Hepatic stellate cell (primary cell): ENCODE measurements around the gene SEMA5A.

Experiments
- DNase-seq: peaks from one replicate; pipeline ENCODE4 v3.0.0; 2011; ENCODE audit warnings: low spot score

Gene SEMA5A

DNA sequence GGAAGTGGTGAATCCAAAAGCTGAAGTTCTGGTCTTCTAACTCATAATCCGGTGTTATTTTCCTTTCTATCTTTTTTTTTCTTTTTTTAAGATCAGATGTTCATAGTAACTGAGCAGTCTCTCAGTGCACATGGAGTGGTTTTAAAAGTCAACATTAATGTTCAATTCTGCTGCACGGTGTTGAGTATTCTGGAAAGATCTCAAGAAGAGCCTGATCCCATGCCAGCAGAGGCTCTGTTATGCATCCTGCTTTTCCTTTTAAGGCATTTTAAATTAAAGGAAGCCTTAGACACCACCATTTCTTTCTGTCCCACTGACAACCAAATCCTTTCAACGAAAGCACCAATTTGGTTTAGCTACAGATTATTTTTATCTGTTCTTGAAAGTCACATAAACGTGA is 33.4 kb downstream of the SEMA5A start:
- DNase-seq, result no peak

DNA sequence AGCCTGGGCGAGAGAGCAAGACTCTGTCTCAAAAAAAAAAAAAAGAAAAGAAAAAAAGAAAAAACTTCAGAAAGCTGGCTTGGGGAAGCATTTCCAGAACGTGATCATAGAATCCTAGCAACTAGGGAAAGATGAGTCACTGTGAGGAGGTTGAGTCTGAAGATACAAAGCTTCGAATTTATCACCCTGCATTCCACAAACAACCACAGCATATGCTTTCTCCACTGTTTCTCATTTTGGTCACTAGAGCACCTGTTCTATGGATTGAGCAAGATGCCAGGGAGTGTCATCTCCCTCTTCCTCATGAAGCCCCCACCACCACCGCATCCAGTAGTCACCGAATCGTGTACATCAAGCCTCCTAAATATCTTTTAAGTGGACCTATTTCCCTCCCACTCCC is 37.9 kb downstream of the SEMA5A start:
- DNase-seq, result peak; percentile 11

DNA sequence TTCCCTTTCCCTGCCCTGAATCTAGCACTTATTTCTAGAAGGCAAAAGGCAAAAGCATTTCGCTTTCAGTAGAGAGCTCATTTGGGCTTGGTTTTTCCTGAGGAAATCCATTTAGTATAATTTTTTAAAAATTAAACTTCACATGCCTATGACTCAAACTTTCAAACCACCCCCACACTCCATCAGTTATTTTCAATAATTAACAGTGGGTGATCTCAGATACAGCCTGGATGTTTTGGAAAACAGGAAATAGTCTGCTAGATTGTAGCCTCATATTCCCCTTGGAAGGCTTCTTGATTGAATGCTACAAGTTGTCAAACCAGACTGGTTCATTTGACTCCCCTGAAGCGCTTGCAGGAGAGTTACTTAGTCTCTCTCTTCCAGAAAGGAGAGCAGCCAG is 40.6 kb downstream of the SEMA5A start:
- DNase-seq, result no peak

DNA sequence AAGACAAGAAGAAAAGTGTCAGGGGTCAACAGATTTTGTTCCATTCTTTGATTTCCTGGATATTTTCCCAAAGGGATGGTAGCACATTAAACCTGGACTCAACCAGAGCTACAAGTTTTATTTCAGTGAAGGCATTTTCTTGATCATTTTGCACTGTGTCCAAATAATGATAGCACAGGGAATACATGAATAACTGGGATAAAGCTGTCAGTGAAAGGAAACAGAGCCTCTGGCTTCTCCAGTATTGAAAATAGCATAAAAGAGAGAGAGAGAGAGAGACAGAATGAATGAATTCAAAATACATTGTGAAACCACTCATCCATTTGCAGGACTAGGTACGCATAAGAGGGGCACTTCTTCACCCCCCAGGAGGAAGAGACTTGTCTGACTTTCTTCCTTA is 43.0 kb downstream of the SEMA5A start:
- no peak for DNase-seq

DNA sequence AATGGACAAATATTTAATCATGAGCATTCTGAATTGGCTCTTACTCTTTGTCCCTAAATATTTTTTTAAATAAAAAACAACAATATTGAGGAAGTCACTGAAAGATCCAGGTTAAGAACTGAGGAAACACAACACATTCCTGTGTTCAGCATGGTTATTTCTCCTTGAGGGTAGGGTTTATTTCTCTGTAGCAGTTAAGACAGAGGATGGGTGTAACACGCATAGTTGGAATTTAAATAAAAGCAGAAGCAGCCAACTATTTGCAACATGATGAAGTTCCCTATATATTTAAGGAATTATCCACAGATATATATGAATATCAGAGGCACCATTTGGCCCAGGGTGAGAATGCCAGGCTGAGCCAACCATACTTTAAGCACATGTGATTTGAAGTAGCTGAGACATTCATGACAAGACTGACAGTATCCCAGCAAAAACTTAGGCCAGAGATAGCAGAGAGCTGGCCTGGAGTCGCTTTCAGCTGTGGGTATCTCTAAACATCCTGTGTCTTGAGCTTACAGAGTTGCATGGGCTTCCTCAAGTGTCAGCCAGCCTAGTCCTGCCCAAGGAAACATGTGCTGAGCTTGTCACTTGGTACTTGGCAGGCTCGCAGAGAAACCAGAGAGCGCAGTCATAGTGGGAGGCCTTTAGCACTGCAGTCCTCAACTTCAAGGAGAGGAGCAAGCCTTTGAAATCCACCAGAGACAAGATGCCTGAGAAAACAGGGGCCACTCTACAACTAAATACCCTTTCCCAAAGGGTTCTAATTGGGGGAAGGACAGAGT is 43.6 kb downstream of the SEMA5A start:
- DNase-seq, result no peak

DNA sequence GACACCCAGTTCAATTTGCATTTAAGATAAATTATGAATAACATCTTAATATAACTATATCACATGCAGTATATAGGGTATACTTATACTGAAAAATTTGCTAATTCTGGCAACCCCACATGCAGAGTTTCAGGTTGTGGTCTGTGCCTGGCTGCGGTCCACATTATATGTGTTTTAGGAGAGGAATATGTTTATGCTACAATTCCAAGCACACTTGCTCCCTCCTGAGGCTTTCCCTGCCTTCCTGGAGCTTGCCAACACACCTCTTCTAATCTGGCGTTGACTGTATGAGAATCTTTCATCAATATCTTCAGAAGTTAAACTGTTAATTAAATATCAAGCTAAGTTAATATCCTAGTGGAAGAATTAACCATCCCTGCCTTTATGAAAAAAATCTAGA is 45.2 kb downstream of the SEMA5A start:
- DNase-seq, result no peak

DNA sequence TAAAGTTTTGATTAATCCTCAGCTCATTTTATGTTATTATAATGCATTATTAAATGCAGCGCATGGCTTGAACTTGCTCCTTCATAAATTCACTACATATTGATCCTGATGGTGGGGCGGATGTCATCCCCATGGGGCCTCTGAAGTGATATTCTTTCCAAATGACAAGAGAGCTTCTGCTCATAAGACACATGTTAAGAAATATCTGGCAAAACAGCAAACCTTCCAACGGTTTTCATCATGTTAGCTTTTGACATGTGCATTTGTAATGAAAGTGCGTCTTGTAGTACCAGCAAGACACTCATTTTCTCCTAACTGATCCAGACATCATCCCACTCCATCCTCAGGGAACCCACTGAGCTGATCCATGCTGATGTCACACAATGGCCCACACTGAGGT is 45.7 kb downstream of the SEMA5A start:
- no peak for DNase-seq

DNA sequence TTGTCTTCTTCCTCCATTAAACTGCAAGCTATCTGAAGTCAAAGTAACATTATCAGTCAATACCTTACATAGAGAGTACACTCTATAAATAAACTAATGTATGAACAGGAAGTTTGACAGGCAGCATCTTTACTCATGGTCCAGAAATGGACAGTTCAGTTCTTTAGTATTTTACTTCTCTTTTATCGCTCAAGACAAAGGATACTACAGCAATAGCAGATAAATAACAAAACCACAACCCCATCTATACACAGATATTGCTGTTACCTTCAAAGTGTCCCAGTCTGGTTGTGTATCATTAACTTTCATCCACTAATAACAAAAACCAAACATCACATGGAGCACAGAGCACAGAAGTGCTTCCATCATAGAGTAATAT is 46.4 kb downstream of the SEMA5A start:
- DNase-seq, result no peak

DNA sequence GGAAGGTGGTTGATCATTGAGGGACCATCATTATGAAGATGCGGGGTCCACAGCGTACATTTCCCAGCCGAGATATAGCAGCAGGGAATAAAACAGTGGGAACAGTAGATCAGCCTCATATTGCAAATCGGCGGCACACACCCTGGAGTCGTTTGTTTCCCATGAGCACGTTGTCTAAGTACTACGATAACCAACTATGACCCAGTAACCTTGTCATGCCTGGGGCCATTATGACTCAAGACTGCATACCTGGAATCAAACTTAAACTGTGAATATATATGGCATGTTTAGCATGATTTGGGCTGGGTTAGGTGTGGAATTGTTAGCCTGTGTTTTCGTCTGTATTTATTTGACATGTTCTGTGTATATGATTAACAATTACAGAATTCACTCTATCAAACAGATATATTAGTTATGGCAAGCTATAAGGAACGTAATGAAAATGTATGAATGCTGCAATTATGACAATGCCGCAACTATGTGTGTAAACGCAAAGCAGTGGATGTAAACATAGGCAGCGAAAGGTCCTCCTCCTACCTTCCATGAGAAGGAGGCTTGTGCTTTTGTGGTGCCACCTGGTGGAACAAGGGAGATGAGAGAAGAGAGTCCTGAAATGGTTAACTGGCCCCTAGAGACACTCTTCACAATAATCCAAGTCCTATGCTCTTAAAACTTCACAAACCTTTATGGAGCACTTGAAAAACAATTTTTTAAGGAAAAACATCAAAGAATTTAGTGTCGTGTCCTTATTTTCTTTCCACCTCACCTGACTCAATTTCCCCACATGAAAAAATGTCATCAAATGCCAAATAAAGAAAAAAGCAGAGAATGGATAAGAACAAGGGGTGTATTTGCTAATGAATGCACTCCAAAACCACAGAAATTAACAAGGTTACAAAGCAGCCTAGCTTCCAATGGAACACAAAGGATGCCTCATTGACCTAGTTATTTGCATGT is 47.1 kb downstream of the SEMA5A start:
- no peak for DNase-seq

DNA sequence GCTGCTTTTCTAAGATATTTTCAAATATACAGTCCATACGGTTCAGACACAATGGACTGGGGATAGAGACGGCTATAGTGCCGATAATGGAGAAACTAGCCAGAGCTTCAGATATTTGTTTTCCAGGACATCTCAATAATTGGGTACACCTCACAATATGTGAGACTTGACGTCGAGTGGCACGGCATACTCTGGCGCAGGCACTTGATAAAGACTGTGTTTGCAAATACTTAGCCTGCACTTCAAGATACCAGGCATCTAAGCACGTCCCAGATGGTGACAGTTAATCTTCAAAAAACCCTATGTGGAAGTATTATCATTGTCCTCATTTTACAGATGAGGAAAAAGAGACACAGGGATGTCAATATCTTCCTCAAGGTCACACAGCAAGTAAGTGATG is 48.5 kb downstream of the SEMA5A start:
- DNase-seq, result no peak

DNA sequence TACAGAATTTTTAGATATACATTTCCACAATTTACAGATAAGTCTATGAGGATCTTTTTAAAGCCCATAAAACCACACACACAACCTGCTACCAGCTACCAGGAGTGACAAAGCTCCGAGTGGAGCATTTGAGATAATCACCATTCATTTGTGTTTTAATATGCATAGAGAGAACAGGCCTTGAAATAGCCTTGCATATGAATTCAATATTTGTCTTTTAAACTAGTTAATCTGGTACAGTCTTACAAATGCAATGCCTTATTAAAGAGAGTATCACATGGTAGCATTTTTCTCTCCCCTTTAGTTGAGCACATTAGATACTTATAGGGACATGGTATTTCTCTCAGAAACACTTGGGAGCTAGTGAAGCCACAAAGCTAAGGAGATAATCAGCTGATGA is 49.1 kb downstream of the SEMA5A start:
- no peak for DNase-seq

DNA sequence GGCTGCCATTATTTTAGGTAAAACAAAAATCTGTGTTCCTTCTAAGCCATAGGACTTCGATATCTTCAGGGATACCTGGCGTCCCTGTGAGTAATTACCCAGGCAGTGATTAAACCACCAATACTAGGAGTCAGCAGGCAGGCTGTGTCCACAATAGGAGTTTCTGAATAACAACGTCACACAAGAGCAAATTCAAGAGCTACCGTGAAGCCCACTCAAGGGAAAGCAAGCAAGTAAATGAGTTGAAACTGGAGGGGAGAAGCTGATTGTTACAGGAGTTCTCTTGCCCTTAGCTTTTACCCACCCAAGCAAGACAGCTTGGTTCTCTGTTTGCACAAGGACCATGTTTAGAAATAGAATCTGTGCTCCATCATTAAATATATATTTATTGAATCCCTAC is 50.8 kb downstream of the SEMA5A start:
- DNase-seq, result no peak

DNA sequence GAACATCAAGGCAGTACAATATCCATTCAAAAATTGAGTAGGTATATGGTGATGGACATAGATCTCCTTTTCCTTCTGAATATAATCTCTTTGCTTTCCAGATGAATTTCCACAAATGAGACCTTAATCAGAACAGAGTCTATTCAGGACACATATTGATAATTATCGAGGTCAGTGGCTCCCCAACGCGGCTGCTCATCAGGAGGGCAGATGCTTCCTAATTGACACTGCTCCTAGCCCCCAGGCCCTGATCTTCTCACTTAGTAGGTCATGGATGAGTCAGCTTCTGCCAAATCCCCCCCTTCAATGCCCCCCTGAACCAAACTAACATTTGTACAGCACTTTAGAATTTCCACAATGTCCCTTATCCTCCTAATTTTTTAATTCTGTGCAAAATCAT is 51.6 kb downstream of the SEMA5A start:
- DNase-seq, result no peak

DNA sequence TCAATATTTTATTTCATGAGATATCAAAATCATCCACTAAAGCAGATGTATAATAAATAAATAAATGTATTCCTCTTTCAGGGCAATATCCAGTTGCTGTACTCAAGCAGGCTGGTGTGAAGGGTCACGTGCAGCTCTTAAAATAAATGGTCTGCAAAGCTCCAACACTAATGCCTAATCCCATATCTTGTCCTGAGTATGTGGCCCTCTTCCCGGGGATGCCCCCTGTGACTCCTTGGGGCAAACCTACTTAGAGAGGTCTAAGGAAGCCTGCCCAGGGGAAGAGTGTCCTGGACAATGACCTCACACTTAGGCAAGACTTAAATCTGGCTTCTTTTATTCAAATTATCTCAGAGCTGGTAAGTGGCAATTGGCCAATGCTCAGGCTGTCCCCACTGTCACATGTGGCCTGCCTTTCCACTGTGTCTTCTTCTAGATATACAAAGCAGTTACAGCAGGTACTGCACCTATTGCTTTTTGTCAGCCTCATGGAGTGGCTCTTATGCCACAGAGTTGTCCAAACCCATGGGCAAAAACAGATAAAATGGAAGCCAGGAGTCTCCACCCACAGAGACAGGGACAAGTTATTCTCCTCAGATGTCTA is 55.3 kb downstream of the SEMA5A start:
- DNase-seq, result no peak

DNA sequence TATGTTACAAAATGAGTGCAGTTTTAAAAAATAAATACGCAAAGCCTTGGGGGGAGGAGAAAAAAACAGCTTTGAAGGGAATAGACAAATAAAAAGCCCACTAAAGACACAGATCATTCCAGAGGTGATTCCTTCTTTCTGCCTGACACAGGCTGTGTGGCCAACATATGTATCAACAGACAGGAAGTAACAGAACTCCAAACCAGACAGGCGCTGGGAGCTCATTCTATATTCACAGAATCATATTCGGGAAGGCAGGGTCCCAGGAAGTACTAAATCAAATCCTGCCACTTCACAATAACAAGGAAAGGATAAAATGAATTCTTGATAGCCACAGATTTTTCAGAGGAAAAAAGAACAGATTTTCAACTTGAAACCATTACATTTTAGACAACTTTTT is 62.1 kb downstream of the SEMA5A start:
- no peak for DNase-seq

DNA sequence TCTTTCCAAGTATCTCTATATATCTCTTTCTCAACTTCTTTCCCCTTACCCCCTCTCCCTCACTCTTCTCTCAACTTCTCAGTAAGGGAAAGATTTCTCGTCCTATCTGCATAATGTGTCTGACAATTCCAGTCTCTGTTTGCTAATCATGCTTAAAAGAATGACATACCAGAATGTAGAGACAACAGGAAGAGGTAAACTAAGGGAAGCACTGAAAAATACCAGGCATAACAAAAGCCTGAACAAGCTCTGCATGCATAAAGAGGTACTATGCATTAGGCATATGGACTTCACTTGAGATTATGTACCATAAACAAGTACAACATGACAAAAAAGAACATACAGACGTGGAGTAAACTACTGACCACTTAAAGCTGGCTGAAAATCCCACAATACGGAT is 62.6 kb downstream of the SEMA5A start:
- DNase-seq, result no peak

DNA sequence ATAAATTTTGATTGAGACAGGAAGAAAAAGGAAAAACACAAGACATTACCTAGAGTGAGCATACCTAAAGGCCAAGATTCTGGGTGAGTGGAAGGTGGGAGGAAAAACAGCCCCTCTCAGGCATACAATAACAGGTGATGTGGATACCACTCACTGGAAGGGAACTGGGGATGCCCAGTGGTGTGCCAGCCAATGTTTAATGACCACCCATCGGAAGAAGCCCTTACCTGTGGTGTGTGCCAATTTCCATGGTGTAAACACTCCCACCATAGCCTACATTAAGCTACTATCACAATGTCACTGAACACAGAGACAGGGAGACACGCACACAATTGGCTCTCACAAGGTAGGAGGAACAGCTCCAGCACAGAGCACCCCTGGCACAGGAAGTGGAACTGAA is 63.5 kb downstream of the SEMA5A start:
- DNase-seq, result no peak

DNA sequence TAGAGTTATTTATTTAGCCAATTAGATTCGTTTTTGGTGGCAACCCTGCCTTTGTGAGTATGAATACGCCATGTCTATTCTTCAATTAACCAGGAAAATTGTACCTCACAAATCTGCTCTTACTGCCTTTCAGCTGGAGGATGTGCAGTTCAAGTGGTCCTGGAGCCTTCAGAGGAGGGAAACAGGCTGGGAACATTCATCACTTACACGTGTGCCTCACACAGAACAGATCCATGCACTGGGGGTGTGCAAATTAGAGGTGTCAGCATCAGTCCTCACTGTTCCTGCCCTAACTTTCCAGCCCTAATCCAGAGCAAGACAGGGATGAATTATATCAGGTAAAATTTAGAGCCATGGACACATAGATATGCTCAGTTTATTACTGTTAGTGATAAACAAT is 65.4 kb downstream of the SEMA5A start:
- no peak for DNase-seq

DNA sequence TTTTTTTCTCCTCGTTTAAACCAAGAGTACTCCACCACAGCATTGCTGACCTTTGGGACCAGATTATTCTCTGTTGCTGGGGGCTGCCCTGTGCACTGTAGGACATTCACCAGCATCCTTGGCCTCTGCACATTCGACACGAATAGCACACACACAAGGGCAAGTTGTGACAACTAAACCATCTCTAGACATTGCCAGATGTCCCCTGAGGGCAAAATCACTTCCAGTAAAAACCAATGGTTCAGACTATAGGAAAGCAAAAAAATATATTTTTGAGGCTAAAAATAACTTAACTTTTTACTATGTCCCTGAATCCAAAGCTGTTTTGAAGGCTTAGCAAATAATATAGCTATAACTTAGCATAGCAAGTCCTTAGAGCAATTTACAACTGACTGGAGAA is 65.9 kb downstream of the SEMA5A start:
- no peak for DNase-seq

DNA sequence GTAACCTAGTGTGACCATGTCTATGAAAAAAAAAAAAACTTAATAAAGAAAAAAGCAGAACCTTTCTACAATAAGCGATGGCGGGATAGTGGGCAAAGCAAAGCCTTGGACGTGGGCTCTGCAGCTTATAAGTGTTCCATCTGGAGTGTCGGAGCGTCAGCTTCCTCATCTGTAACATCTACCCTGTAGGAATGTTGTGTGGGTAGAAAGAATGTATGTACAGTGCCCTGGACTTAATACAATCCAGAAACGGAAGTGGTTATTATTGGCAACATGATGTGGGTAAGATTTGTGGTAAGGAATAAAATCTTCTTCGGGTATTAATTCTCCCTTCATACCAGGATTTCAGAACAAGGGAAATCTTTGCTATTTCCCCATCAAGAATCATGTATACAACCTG is 66.5 kb downstream of the SEMA5A start:
- peak; percentile 32 for DNase-seq

DNA sequence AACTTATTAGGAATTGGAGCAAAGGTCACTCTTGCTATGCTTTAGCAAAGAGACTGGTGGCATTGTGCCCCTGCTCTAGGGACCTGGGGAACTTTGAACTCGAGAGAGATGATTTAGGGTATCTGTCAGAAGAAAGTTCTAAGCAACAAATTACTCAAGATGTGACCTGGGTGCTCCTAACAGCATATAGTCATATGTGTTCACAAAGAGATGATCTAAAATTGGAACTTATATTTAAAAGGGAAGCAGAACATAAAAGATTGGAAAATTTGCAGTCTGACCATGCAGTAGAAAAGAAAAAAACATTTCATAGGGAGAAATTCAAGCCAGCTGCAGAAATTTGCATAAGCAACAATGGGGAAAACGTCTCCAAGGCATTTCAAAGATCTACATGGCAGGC is 68.3 kb downstream of the SEMA5A start:
- no peak for DNase-seq

DNA sequence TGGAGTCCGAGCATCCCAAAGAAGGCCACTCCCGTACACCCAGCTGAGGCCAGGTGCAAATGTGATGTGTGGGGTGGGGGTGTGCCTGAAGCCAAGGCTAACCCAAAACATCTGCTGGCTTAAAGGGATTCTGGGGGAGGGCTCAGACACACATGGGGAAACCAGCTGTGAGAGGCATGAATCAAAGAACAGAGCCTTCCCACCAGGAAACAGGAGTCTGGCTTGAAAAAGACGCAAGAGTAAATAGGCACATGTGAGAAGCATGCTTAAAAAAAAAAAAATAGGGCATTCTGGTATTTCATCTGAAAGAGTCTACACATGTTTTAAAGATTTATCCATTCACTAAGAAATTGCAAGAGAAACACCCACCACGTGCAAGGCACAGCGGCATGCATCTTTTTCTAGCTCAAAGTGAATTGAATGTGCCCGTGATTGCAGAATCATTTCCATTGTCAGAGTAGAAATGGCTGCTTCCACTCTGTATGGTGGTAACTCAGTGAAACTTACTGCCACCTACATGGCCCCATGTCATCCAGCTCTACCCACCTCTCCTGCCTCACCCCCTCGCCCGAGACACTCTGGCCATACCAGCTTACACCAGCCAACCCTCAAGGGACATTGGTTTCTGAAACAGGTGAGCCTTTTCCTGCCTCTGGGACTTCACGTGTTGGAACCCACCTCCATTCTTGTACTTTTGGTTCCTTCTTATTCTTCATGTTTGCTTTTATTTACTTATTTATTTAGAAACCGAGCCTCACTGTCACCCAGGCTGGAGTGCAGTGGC is 71.5 kb downstream of the SEMA5A start:
- DNase-seq, result no peak
